Ishikawa (cell line): Measurements from ENCODE around the gene PLCH1.

Experiments used
- CEBPB ChIP-seq: IDR thresholded peaks from 2 replicates; pipeline ENCODE4 v1.6.1; 2012
- EGR1 ChIP-seq: IDR thresholded peaks from 2 replicates; pipeline ENCODE4 v1.6.1; 2012
- EP300 ChIP-seq: IDR thresholded peaks from 2 replicates; pipeline ENCODE4 v1.6.1; 2012; ENCODE audit warnings: borderline replicate concordance
- FOXM1 ChIP-seq: IDR thresholded peaks from 2 replicates; pipeline ENCODE4 v1.6.1; 2012; ENCODE audit warnings: low read depth, borderline replicate concordance
- RAD21 ChIP-seq: IDR thresholded peaks from 2 replicates; pipeline ENCODE4 v1.6.1; 2012; ENCODE audit warnings: low read depth
- TAF1 ChIP-seq: IDR thresholded peaks from 2 replicates; pipeline ENCODE4 v1.6.1; 2012; ENCODE audit warnings: low read depth, mild to moderate bottlenecking
- TCF12 ChIP-seq: IDR thresholded peaks from 2 replicates; pipeline ENCODE4 v1.6.1; 2012; ENCODE audit warnings: low read depth
- TEAD4 ChIP-seq: IDR thresholded peaks from 2 replicates; pipeline ENCODE4 v1.6.1; 2012
- YY1 ChIP-seq: IDR thresholded peaks from 2 replicates; pipeline ENCODE4 v1.6.1; 2012; ENCODE audit warnings: low read depth
- ZBTB7A ChIP-seq: IDR thresholded peaks from 2 replicates; pipeline ENCODE4 v1.6.1; 2012; ENCODE audit warnings: low read depth
- TF ChIP-seq, protein P1 (sequence below): IDR thresholded peaks from 2 replicates; pipeline ENCODE4 v1.6.1; 2012
- TF ChIP-seq, protein P2 (sequence below): IDR thresholded peaks from 2 replicates; pipeline ENCODE4 v1.6.1; 2012; ENCODE audit warnings: low read depth, mild to moderate bottlenecking
- TF ChIP-seq, protein P3 (sequence below): IDR thresholded peaks from 2 replicates; pipeline ENCODE4 v1.6.1; 2012

DNA sequence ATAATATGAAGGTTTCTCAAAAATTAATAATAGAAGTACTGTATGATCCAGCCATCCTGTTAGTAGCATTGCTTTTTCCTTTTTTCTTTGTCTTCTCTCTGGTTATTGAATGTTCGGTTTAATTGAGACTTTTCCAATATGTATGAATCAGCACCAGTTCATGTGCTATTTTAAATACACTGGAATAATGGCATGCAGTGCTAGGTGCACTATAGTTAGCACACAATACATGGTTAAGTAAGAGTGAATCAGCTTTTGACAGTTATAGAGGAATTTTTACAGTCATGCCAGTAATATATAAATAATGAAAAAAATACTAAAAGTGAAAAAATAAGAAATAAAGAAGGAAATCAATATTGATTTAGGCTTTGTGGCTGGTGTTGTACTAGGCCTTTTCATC, 337.5 kb downstream of the PLCH1 start:
- TF ChIP-seq TAF1 = no peak
- no peak for TF ChIP-seq EP300
- TF ChIP-seq, protein P1, sequence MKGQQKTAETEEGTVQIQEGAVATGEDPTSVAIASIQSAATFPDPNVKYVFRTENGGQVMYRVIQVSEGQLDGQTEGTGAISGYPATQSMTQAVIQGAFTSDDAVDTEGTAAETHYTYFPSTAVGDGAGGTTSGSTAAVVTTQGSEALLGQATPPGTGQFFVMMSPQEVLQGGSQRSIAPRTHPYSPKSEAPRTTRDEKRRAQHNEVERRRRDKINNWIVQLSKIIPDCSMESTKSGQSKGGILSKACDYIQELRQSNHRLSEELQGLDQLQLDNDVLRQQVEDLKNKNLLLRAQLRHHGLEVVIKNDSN = no peak
- no peak for TF ChIP-seq FOXM1
- no peak for TF ChIP-seq YY1
- TF ChIP-seq CEBPB = no peak
- TF ChIP-seq ZBTB7A = no peak
- TF ChIP-seq, protein P2, sequence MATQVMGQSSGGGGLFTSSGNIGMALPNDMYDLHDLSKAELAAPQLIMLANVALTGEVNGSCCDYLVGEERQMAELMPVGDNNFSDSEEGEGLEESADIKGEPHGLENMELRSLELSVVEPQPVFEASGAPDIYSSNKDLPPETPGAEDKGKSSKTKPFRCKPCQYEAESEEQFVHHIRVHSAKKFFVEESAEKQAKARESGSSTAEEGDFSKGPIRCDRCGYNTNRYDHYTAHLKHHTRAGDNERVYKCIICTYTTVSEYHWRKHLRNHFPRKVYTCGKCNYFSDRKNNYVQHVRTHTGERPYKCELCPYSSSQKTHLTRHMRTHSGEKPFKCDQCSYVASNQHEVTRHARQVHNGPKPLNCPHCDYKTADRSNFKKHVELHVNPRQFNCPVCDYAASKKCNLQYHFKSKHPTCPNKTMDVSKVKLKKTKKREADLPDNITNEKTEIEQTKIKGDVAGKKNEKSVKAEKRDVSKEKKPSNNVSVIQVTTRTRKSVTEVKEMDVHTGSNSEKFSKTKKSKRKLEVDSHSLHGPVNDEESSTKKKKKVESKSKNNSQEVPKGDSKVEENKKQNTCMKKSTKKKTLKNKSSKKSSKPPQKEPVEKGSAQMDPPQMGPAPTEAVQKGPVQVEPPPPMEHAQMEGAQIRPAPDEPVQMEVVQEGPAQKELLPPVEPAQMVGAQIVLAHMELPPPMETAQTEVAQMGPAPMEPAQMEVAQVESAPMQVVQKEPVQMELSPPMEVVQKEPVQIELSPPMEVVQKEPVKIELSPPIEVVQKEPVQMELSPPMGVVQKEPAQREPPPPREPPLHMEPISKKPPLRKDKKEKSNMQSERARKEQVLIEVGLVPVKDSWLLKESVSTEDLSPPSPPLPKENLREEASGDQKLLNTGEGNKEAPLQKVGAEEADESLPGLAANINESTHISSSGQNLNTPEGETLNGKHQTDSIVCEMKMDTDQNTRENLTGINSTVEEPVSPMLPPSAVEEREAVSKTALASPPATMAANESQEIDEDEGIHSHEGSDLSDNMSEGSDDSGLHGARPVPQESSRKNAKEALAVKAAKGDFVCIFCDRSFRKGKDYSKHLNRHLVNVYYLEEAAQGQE = no peak
- TF ChIP-seq, protein P3, sequence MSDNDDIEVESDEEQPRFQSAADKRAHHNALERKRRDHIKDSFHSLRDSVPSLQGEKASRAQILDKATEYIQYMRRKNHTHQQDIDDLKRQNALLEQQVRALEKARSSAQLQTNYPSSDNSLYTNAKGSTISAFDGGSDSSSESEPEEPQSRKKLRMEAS = no peak
- no peak for TF ChIP-seq TEAD4
- no peak for TF ChIP-seq RAD21
- TF ChIP-seq EGR1 = no peak
- no peak for TF ChIP-seq TCF12
